Activated T-helper 1 cell treated with anti-CD3 and anti-CD28 coated beads, Interleukin-2, amount 50 U/mL, for 16 hours (primary cell): ENCODE data around the gene ODF2.
"Not testable (repeated sequence)": the region's sequence is repeated elsewhere in the genome, so short reads cannot be mapped to it uniquely, and the experiment has no call there.

Experiments used
- DNase-seq, 2 donors: peaks; one replicate each; pipeline ENCODE4 v3.0.0-alpha.2; 2020; ENCODE audit warnings: low read depth in 1 of 2, low spot score in 1 of 2

The ODF2 gene

GRCh38 chr9:128423356-128423755 lies 32.5 kb upstream of the ODF2 start:
- DNase-seq = not testable (repeated sequence)

DNA sequence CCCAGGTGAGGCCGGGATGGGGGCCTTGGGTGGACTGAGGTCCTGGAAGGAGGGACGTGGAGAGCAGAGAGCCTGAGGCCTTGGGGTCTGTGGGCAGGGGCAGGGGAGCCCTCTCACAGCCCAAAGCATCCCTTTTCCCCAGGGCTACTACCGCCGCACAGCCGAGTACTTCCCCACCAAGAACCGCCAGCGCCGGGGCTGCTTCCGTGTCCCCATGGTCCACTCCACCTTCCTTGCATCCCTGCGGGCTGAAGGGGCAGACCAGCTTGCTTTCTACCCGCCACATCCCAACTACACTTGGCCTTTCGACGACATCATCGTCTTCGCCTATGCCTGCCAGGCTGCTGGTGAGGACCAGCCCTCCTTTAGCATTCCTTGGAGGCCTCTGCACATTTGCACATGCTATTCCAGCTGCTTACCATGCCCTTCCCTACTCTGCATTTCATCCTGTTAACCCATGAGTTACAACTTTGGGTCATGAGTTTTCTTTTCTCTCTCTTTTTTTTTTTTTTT lies 31.5 kb upstream of the ODF2 start:
- DNase-seq = no peak

- DNase-seq = no peak
Measured at GRCh38 chr9:128428644-128429512, 26.9 kb upstream of the ODF2 start.

DNA sequence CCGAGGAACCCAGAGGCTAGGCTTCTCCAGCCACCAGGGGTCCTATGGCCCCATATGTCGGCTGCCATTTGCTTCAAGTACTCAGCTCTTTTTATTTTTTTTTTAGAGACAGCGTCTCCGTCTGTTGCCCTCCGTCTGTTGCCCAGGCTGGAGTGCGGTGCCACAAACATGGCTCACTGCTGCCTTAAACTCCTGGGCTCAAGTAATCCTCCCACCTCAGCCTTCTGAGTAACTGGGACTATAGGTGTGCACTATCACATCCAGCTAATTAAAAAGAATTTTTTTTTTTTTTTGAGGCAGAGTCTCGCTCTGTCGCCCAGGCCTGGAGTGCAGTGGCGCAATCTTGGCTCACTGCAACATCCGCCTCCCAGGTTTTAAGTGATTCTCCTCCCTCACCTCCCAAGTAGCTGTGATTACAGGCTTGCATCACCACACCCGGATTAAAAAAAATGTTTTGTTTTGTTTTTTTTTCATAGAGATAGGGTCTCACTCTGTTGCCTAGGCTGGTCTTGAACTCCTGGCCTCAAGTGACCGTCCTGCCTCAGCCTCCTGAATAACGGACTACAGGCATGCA lies 26.2 kb upstream of the ODF2 start:
- no peak for DNase-seq

- DNase-seq = no peak
Measured at GRCh38 chr9:128431207-128431606, 24.6 kb upstream of the ODF2 start.

DNA sequence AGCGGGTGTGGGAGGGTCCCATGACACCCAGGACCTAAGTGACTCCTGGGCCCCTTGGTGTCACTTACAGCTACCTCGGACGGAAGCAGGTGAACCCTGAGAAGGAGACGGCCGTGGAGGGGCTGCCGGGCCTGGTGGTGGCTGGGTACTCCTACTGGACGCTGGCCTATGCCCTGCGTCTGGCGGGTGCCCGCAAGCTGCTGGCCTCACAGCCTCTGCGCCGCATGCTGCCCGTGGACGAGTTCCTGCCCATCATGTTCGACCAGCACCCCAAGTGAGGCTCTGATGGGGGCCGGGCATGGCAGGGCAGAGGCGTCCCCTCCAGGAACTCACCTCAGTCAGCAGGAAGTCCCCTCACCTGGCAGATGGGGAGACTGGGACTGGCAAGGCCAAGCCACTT lies 21.5 kb upstream of the ODF2 start:
- DNase-seq = no peak

- DNase-seq = no peak
Measured at GRCh38 chr9:128435611-128436010, 20.2 kb upstream of the ODF2 start.

DNA sequence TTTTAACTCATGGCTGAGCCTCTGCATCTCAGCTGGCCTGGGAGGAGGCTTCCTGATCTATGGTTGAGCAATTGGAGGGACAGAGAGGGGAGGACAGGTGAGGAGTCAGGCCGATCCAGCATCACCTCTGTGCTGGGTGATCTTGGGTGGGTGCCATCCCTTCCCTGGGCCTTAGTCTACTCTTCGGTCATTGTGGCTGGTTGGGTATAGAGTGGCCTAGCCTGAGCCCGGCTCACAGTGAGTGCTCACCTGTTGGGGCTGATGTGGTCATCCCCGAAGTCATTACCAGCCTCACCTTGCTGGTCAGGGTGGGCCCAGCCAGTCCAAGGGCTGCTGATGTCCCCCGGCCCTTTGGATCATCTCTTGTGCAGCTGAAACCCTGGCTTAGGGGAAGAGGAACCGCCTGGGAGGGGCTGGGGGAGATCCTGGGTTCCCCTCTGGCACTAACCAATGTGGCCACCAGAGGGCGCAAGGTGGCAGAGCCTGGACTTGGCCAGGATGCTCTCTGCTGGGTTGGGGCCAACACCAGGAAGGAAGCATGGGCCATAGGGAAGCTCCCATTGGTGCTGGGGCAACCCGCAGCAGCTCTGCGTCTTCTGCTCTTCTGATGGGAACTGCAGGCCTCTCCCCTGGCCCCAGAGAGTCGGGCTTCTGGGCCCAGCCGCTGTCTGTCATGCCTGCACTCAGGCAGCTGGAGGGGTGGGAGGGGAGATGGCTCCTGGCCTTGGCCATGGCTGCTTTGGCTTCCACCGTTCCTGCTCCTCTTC lies 17.3 kb upstream of the ODF2 start:
- peak; percentile 66 to 81 for DNase-seq

- no peak for DNase-seq
Measured at GRCh38 chr9:128439273-128439672, 16.5 kb upstream of the ODF2 start.

- no peak for DNase-seq
Measured at GRCh38 chr9:128442150-128442549, 13.7 kb upstream of the ODF2 start.

- DNase-seq = not testable (repeated sequence)
Measured at GRCh38 chr9:128446505-128446904, 9.3 kb upstream of the ODF2 start.

GRCh38 chr9:128448746-128449145 lies 7.1 kb upstream of the ODF2 start:
- DNase-seq = no peak

DNA sequence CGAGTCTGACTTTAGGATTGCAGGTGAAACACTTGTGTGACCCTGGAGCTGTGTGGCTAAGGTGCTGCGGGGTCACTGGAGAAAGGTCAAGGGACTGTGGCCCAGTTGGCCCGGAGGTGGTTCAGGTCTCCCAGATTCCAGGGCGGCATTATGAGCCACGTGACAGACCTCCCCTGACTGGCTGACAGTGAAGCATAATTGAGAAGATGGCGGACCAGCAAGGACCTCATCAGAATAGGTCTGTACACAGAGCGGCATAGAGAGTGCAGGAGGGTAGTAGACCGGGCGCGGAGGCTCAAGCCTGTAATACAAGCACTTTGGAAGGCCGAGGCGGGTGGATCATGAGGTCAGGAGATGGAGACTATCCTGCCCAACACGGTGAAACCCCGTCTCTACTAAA lies 815 bp upstream of the ODF2 start:
- DNase-seq = no peak

- DNase-seq = peak; percentile 36 to 45
Measured at GRCh38 chr9:128456613-128457061, 831 bp downstream of the ODF2 start.

GRCh38 chr9:128457207-128457606 lies 1.4 kb downstream of the ODF2 start:
- DNase-seq = no peak

DNA sequence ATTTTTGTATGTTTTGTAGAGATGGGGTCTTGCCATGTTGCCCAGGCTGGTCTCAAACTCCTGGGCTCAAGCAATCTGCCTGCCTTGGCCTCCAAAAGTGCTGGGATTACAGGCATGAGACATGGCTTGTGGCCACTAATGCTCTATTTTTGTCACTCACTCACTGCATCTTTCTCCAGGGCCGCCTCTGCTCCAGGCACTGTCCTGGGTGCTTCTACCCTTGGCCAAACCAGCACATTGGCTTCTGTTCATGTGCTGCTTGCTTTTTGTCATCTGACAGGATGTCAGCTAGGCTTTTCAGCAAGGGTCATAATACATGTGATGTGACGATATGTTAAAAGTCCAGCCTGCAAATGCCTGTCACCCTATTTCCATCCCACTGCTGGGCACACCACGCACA lies 3.2 kb downstream of the ODF2 start:
- no peak for DNase-seq

- no peak for DNase-seq
Measured at GRCh38 chr9:128469070-128469469, 13.3 kb downstream of the ODF2 start.

DNA sequence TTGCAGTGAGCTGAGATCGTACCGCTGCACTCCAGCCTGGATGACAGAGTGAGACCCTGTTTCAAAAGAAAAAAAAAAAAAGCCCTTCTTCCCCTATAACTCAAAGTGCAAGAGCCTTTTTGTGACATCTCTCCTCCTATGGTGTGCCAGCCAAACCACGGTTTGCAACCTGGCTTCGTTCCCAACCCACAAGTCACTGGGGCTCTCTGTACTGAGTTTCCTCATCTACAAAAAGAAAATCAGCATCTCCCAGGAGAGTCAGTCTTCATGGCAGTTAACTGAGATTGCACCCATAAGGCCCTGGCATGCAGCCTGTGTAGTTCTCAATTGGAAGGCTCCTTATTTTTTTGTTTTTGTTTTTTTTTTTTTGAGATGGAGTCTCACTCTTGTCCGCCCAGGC lies 14.8 kb downstream of the ODF2 start:
- no peak for DNase-seq

- no peak for DNase-seq
Measured at GRCh38 chr9:128473104-128473503, 17.3 kb downstream of the ODF2 start.

DNA sequence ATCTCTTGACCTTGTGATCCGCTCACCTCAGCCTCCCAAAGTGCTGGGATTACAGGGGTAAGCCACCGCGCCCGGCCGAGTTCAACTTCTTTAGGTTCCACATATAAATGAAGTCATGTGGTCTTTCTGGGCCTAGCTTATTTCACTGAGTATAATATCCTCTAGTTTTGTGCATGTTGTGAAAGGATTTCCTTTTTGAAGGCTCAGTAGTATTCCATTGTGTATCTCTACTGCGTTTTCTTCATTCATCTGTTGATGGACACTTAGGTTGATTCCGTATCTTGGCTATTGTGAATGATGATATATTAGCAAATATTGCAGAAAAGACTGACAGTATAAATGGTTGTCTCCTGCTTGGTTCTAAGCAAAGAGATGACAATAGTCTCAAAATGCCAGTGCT lies 20.1 kb downstream of the ODF2 start:
- no peak for DNase-seq

DNA sequence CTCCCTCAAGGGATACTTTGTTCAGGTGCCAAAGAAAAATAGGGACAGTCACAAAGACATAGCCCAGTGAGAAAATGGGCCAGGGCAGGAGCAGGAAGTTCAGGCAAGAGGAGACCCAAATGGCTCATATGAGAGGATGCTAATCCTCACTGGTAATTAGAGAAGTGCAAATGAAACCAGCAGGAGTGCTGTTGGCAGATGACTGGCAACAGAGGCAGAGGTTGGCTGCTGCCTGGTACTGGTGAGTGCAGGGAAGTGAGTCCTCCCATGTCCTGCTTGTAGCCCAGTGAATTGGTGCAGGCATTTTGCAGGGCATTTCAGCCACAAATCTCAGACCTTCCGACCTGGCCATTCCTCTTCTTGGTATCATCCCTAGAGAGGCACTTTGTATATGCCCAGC lies 23.5 kb downstream of the ODF2 start:
- DNase-seq = no peak

DNA sequence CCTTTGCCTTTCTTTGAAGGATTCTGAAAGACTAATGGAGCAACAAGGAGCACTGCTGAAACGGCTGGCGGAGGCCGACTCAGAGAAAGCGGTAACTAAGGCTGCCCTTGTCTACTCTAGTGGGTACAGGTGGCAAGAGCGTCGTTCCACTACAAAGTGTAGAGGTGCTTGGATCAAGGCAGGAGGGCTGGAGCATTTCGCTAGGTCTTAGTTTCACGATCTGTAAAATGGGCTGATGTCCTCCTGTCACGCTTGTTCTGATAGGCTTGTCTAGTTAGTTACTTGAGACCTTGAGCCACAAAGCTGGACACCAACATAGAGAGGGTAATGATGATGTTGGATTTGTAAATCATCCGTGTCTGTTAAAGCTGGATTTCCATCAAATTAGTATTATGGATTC lies 25.8 kb downstream of the ODF2 start:
- DNase-seq = no peak
